HG03439 (cell line): ENCODE measurements around the gene TMEM191B.
A peak's percentile ranks its signal among the peaks of the same experiment; 100 is the strongest.
"Not testable (repeated sequence)": the region's sequence is repeated elsewhere in the genome, so short reads cannot be mapped to it uniquely, and the experiment has no call there.

ENCODE experiments used
- ATAC-seq: cut with Tn5 transposase; IDR thresholded peaks from one replicate; pipeline ENCODE4 v1.9.1; 2021; ENCODE audit warnings: mild to moderate bottlenecking, moderate library complexity; ENCODE audit not compliant: unreplicated experiment

Gene TMEM191B

GRCh38 chr22:18527752-18528596, at the start of gene TMEM191B:
Gene TMEM191B (plus strand): TSS chr22:18527802. CDS start chr22:18527981, 179 bp downstream.
- ATAC-seq = peak; percentile 33

GRCh38 chr22:18496227-18496626, 31.4 kb upstream of the TMEM191B start:
- ATAC-seq = not testable (repeated sequence)

- ATAC-seq = not testable (repeated sequence)
Measured at GRCh38 chr22:18511327-18511726, 16.3 kb upstream of the TMEM191B start.

- ATAC-seq = not testable (repeated sequence)
Measured at GRCh38 chr22:18512378-18512777, 15.2 kb upstream of the TMEM191B start.

GRCh38 chr22:18513454-18513853, 14.1 kb upstream of the TMEM191B start:
- not testable (repeated sequence) for ATAC-seq

- not testable (repeated sequence) for ATAC-seq
Measured at GRCh38 chr22:18518061-18518460, 9.5 kb upstream of the TMEM191B start, which contains the start of gene GGTLC3. Gene GGTLC3 (minus strand): TSS chr22:18518161. CDS start chr22:18517897, 264 bp downstream.

GRCh38 chr22:18522762-18523161, 4.8 kb upstream of the TMEM191B start:
- ATAC-seq = not testable (repeated sequence)

GRCh38 chr22:18523328-18523727, 4.3 kb upstream of the TMEM191B start:
- ATAC-seq = not testable (repeated sequence)

- ATAC-seq = peak; percentile 87
Measured at GRCh38 chr22:18528597-18529415, 1.2 kb downstream of the TMEM191B start.

- ATAC-seq = peak; percentile 19
Measured at GRCh38 chr22:18529416-18530145, 2.0 kb downstream of the TMEM191B start.

GRCh38 chr22:18533633-18534032, 6.0 kb downstream of the TMEM191B start:
- ATAC-seq = not testable (repeated sequence)

- ATAC-seq = not testable (repeated sequence)
Measured at GRCh38 chr22:18534315-18534714, 6.7 kb downstream of the TMEM191B start.

GRCh38 chr22:18539994-18540393, 12.4 kb downstream of the TMEM191B start:
- ATAC-seq = not testable (repeated sequence)

GRCh38 chr22:18543400-18543799, 15.8 kb downstream of the TMEM191B start:
- not testable (repeated sequence) for ATAC-seq

- not testable (repeated sequence) for ATAC-seq
Measured at GRCh38 chr22:18544615-18545014, 17.0 kb downstream of the TMEM191B start.

GRCh38 chr22:18549458-18550179, 22.0 kb downstream of the TMEM191B start:
- not testable (repeated sequence) for ATAC-seq

GRCh38 chr22:18551046-18551445, 23.4 kb downstream of the TMEM191B start:
- not testable (repeated sequence) for ATAC-seq

- ATAC-seq = not testable (repeated sequence)
Measured at GRCh38 chr22:18552839-18553597, 25.4 kb downstream of the TMEM191B start.
